ENCODE results near the gene PARD6B. TPM values are rescaled to one million over a fixed set of nuclear protein-coding genes. Genes with fewer than 3 reads are reported as not detected.

PARD6B gene
- total RNA-seq, 1 donor from 2014 or later, result 12.4 TPM

- Histone ChIP-seq H3K4me3 (ENCODE audit: low read depth, low read length) (peak overlapping the region; percentile 51), H3K27me3 (ENCODE audit: control insufficient read depth, insufficient read depth, low read length) (no peaks in the 10 kb centered on the region), H3K36me3 (ENCODE audit: control insufficient read depth, insufficient read depth, low read length) (no peaks in the 10 kb centered on the region)
- FAIRE-seq, result no peak
- TF ChIP-seq CTCF (IDR thresholded peaks at IDR 0.05; ENCODE audit: insufficient read depth, low read length, severe bottlenecking), result no peak
- no peak for DNase-seq (ENCODE audit: low read depth)
Observed at GRCh38 chr20:50729901-50730764, 1.2 kb upstream of the PARD6B start.

- peak overlapping the region; percentile 51 for H3K4me3 ChIP-seq (ENCODE audit: low read depth, low read length)
- DNase-seq (ENCODE audit: low read depth) (no peak), FAIRE-seq (no peak)
- no peaks in the 10 kb centered on the region for H3K27me3 ChIP-seq (ENCODE audit: control insufficient read depth, insufficient read depth, low read length)
- H3K36me3 ChIP-seq (ENCODE audit: control insufficient read depth, insufficient read depth, low read length), result no peaks in the 10 kb centered on the region
- TF ChIP-seq CTCF (IDR thresholded peaks at IDR 0.05; ENCODE audit: insufficient read depth, low read length, severe bottlenecking), result no peak
Observed at GRCh38 chr20:50730765-50731054, 670 bp upstream of the PARD6B start.

- no peak for DNase-seq (ENCODE audit: low read depth)
Observed at GRCh38 chr20:50731930-50732690, 730 bp downstream of the PARD6B start.

GRCh38 chr20:50733644-50734349, 2.4 kb downstream of the PARD6B start:
- FAIRE-seq, result no peak
- Histone ChIP-seq H3K27me3 (ENCODE audit: control insufficient read depth, insufficient read depth, low read length) (no peaks in the 10 kb centered on the region), H3K36me3 (ENCODE audit: control insufficient read depth, insufficient read depth, low read length) (peaks cover 4% of the 10 kb centered on the region)

More at GRCh38 chr20:50731930-50732690, 730 bp downstream of the PARD6B start:
- FAIRE-seq, result no peak
- peak overlapping the region; percentile 78 for H3K4me3 ChIP-seq (ENCODE audit: low read depth, low read length)
- H3K27me3 ChIP-seq (ENCODE audit: control insufficient read depth, insufficient read depth, low read length), result no peaks in the 10 kb centered on the region
- H3K36me3 ChIP-seq (ENCODE audit: control insufficient read depth, insufficient read depth, low read length), result peaks cover 2% of the 10 kb centered on the region
- no peak for TF ChIP-seq CTCF (IDR thresholded peaks at IDR 0.05; ENCODE audit: insufficient read depth, low read length, severe bottlenecking)

More at GRCh38 chr20:50733644-50734349, 2.4 kb downstream of the PARD6B start:
- peak overlapping the region; percentile 78 for H3K4me3 ChIP-seq (ENCODE audit: low read depth, low read length)
- TF ChIP-seq CTCF (IDR thresholded peaks at IDR 0.05; ENCODE audit: insufficient read depth, low read length, severe bottlenecking), result no peak
- DNase-seq (ENCODE audit: low read depth), result no peak

Measured in bronchial epithelial cell (primary cell).